K562 (cell line): ENCODE results near the gene BHLHE40. TPM values are rescaled to one million over a fixed set of nuclear protein-coding genes. Genes with fewer than 3 reads are reported as not detected.

Source experiments
- CCAR2 ChIP-seq: fragments of 200-400 bp; formaldehyde crosslinking; IDR thresholded peaks from 2 replicates; pipeline ENCODE4 v1.6.1; 2017; ENCODE audit warnings: mild to moderate bottlenecking, low read depth, low read length
- CCNT2 ChIP-seq: IDR thresholded peaks from 2 replicates; pipeline ENCODE4 v1.6.1; 2011; ENCODE audit warnings: borderline replicate concordance, low read depth, mild to moderate bottlenecking, moderate library complexity, mixed read lengths, low read length; ENCODE audit not compliant: insufficient read length; ENCODE audit errors: extremely low read depth
- CREBBP ChIP-seq: IDR thresholded peaks from one replicate; pipeline ENCODE4 v1.6.1; 2012; ENCODE audit warnings: low read depth, mild to moderate bottlenecking, control low read depth, inconsistent platforms, low read length
- FOSL1 ChIP-seq: fragments of 200-800 bp; sonication (Bioruptor generic); conservative IDR thresholded peaks from 2 replicates; pipeline ENCODE4 v1.6.1; 2016; ENCODE audit warnings: missing genetic modification characterization, missing compliant biosample characterization
- GABPB2 ChIP-seq: fragments of 250-450 bp; sonication (Bioruptor Pico); conservative IDR thresholded peaks from 2 replicates; pipeline ENCODE4 v1.5.1; 2021; ENCODE audit warnings: mild to moderate bottlenecking
- HMGN3 ChIP-seq: IDR thresholded peaks from 2 replicates; pipeline ENCODE4 v1.6.1; 2011; ENCODE audit warnings: borderline replicate concordance, low read depth, mild to moderate bottlenecking, mixed read lengths, low read length; ENCODE audit not compliant: insufficient read length; ENCODE audit errors: extremely low read depth
- HNRNPL ChIP-seq: fragments of 200-400 bp; formaldehyde crosslinking; IDR thresholded peaks from 2 replicates; pipeline ENCODE4 v1.6.1; 2017; ENCODE audit warnings: low read depth, mild to moderate bottlenecking, low read length
- ILF3 ChIP-seq: fragments of 450-650 bp; IDR thresholded peaks from 2 replicates; pipeline ENCODE4 v1.6.1; 2018; ENCODE audit warnings: antibody characterized with exemption, mild to moderate bottlenecking, moderate library complexity, borderline replicate concordance
- KAT7 ChIP-seq: sonication (generic); formaldehyde crosslinking; IDR thresholded peaks from 2 replicates; pipeline ENCODE4 v1.8.0; 2022; ENCODE audit warnings: missing genetic modification reagents, mild to moderate bottlenecking, borderline replicate concordance
- LCOR ChIP-seq: sonication (generic); formaldehyde crosslinking; IDR thresholded peaks from 2 replicates; pipeline ENCODE4 v1.8.0; 2022; ENCODE audit warnings: mild to moderate bottlenecking, missing genetic modification reagents
- MCM3 ChIP-seq: fragments of 450-650 bp; IDR thresholded peaks from 2 replicates; pipeline ENCODE4 v1.6.1; 2016
- MCM5 ChIP-seq: fragments of 450-650 bp; IDR thresholded peaks from 2 replicates; pipeline ENCODE4 v1.6.1; 2016; ENCODE audit warnings: low read depth
- NBN ChIP-seq: fragments of 450-650 bp; IDR thresholded peaks from 2 replicates; pipeline ENCODE4 v1.6.1; 2016; ENCODE audit warnings: low read depth, mild to moderate bottlenecking
- PTRF ChIP-seq: fragments of 450-650 bp; IDR thresholded peaks from 2 replicates; pipeline ENCODE4 v1.6.1; 2016; ENCODE audit warnings: mild to moderate bottlenecking, missing genetic modification characterization, missing compliant biosample characterization
- RBM34 ChIP-seq: fragments of 200-400 bp; formaldehyde crosslinking; IDR thresholded peaks from 2 replicates; pipeline ENCODE4 v1.6.1; 2018; ENCODE audit warnings: low read length, borderline replicate concordance; ENCODE audit not compliant: insufficient read depth
- SMAD1 ChIP-seq: fragments of 150-350 bp; IDR thresholded peaks from 2 replicates; pipeline ENCODE4 v1.6.1; 2014; ENCODE audit warnings: low read length, low read depth; ENCODE audit not compliant: partially characterized antibody
- SMAD3 ChIP-seq: fragments of 450-650 bp; formaldehyde crosslinking; conservative IDR thresholded peaks from 2 replicates; pipeline ENCODE4 v1.4.0; 2020; ENCODE audit warnings: mild to moderate bottlenecking
- SNRNP70 ChIP-seq: fragments of 200-400 bp; formaldehyde crosslinking; optimal IDR thresholded peaks from 2 replicates; pipeline ENCODE3; 2017; ENCODE audit warnings: low read depth, low read length
- TCF7 ChIP-seq: sonication (generic); IDR thresholded peaks from 2 replicates; pipeline ENCODE4 v1.6.1; 2016; ENCODE audit warnings: antibody characterized with exemption, borderline replicate concordance
- TGIF2 ChIP-seq: sonication (generic); formaldehyde crosslinking; IDR thresholded peaks from 2 replicates; pipeline ENCODE4 v1.8.1; 2022; ENCODE audit warnings: mild to moderate bottlenecking, missing genetic modification reagents, moderate library complexity
- TRIM24 ChIP-seq, 2 experiments: fragments of 450-650 bp; IDR thresholded peaks; 2 replicates each; pipeline ENCODE4 v1.6.1; 2016
- ZFP36 ChIP-seq: fragments of 150-350 bp; IDR thresholded peaks from 2 replicates; pipeline ENCODE4 v1.6.1; 2018; ENCODE audit warnings: low read length, low read depth; ENCODE audit not compliant: partially characterized antibody
- ZNF184 ChIP-seq: sonication (generic); formaldehyde crosslinking; IDR thresholded peaks from 2 replicates; pipeline ENCODE4 v1.5.0; 2020; ENCODE audit warnings: missing genetic modification reagents
- ZNF384 ChIP-seq: IDR thresholded peaks from 2 replicates; pipeline ENCODE4 v1.6.1; 2012; ENCODE audit warnings: low read depth, low read length, improper control_type of control experiment
- ZNF551 ChIP-seq: fragments of 250-450 bp; sonication (Bioruptor Pico); IDR thresholded peaks from 2 replicates; pipeline ENCODE4 v1.5.0; 2021; ENCODE audit warnings: mild to moderate bottlenecking, moderate library complexity
- ZNF561 ChIP-seq: fragments of 450-650 bp; formaldehyde crosslinking; conservative IDR thresholded peaks from 2 replicates; pipeline ENCODE4 v1.4.0; 2020; ENCODE audit warnings: mild to moderate bottlenecking, moderate library complexity
- polyA plus RNA-seq, 8 experiments: library from polyadenylated mRNA; depleted of rRNA in 4 of 8; stranded (reverse) in 5 of 8; unstranded in 3 of 8; fragments of >200 nt; fragmentation: Nextera tagmentation in 2 of 8; fragmentation: Illumina TruSeq in 1 of 8; extraction: Ambion mirVana in 2 of 8; extraction: Trizol in 1 of 8; gene quantifications; 2 replicates each; pipeline versions ENCODE4 v1.2.1 to v1.2.3, GENCODE V29; 2011 to 2014; ENCODE audit warnings: inconsistent platforms in 1 of 8, missing spikeins in 1 of 8
- total RNA-seq, 7 experiments: library from RNA; depleted of rRNA in 6 of 7; stranded (reverse); fragments of >200 nt in 6 of 7; fragmentation: Illumina TruSeq in 2 of 7; extraction: Trizol in 2 of 7; gene quantifications; 2 replicates each; pipeline versions ENCODE4 v1.2.1 to v1.2.3, GENCODE V29; 2011 to 2021; ENCODE audit warnings: low replicate concordance in 1 of 7
- TF ChIP-seq, protein P1 (sequence below): IDR thresholded peaks from 2 replicates; pipeline ENCODE4 v1.6.1; 2014; ENCODE audit warnings: antibody characterized with exemption
- TF ChIP-seq, protein P2 (sequence below): fragments of 200-800 bp; sonication (Bioruptor generic); IDR thresholded peaks from 2 replicates; pipeline ENCODE4 v1.6.1; 2017; ENCODE audit warnings: missing genetic modification characterization, missing compliant biosample characterization

Gene BHLHE40
- total and polyA plus RNA-seq, 9 of the 15 experiments (the other 6 are each of a cell fraction or from before 2014, with no cell fraction given) = 12.0 to 83.9 (median 31.4) TPM

DNA sequence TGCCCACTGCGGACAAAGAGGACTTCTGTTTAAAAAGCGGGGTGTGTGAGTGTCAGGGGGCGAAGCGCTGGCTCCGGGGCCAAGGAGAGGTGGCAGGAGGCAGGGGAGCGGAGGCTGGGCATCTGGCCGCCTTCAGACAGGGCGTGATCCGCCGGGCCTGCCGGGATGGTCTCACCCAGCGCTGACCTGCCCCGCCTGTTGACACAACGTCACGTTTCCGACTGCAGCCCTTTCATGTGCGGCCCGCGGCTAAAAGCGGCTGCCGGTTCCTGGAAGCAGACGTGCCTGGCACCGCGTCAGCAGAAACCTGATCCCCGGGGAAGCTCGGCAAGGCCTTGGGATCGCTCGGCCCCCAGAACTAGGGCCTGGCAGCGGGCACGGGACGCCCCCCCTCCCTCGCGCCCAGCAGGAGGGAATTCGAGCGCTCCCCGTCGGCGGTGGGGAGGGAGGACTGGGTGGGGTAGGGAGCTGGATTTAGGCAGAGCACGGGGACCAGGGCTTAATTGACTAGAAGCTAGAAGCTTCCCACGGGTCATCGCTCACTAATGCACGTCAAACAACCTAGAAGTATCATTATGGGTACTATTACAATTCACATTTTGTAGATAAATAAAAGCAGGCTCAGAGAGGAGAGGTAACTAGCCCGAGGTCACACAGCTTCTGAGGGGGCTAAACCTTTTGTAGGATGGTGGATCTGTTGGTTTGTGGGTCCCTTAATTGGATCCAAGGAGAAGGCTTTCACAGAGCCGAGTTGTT is 7.7 kb downstream of the BHLHE40 start (continued):
- TF ChIP-seq TRIM24 (IDR thresholded peaks at IDR 0.05) (peak; percentile 65 to 67; a peak in 3 of 4 replicates), CCNT2 (peak; percentile 98), TCF7 (peak; percentile 98), KAT7 (CRISPR knock-in tag) (peak; percentile 92), RBM34 (no peak), MCM5 (no peak), ZNF384 (0 out of 2 replicates have a peak, but pooled peaks have one; percentile 16), ZNF184 (CRISPR knock-in tag) (no peak), SMAD3 (CRISPR knock-in tag) (peak; percentile 22; the same call in 1 of the 2 replicates), LCOR (peak; percentile 92; the same call in 1 of the 2 replicates), CREBBP (no peak), NBN (peak; percentile 87), HNRNPL (peak; percentile 99), CCAR2 (no peak), PTRF (tag) (no peak), GABPB2 (no peak), ZNF561 (CRISPR knock-in tag) (no peak), FOSL1 (no peak), SMAD1 (peak; percentile 61), ILF3 (no peak), SNRNP70 (no peak), ZFP36 (no peak), HMGN3 (peak; percentile 99), TGIF2 (CRISPR knock-in tag) (no peak), ZNF551 (CRISPR knock-in tag) (no peak), MCM3 (no peak)
- TF ChIP-seq, protein P1, sequence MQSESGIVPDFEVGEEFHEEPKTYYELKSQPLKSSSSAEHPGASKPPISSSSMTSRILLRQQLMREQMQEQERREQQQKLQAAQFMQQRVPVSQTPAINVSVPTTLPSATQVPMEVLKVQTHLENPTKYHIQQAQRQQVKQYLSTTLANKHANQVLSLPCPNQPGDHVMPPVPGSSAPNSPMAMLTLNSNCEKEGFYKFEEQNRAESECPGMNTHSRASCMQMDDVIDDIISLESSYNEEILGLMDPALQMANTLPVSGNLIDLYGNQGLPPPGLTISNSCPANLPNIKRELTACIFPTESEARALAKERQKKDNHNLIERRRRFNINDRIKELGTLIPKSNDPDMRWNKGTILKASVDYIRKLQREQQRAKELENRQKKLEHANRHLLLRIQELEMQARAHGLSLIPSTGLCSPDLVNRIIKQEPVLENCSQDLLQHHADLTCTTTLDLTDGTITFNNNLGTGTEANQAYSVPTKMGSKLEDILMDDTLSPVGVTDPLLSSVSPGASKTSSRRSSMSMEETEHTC = no peak; the same call in 1 of the 2 replicates
- TF ChIP-seq, protein P2, sequence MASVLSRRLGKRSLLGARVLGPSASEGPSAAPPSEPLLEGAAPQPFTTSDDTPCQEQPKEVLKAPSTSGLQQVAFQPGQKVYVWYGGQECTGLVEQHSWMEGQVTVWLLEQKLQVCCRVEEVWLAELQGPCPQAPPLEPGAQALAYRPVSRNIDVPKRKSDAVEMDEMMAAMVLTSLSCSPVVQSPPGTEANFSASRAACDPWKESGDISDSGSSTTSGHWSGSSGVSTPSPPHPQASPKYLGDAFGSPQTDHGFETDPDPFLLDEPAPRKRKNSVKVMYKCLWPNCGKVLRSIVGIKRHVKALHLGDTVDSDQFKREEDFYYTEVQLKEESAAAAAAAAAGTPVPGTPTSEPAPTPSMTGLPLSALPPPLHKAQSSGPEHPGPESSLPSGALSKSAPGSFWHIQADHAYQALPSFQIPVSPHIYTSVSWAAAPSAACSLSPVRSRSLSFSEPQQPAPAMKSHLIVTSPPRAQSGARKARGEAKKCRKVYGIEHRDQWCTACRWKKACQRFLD = no peak
